ENCODE measurements around the gene HAPSTR1. TPM values are rescaled to one million over a fixed set of nuclear protein-coding genes. Genes with fewer than 3 reads are reported as not detected.

Gene HAPSTR1
- polyA plus RNA-seq, 1 experiment: 11.9 TPM

DNA sequence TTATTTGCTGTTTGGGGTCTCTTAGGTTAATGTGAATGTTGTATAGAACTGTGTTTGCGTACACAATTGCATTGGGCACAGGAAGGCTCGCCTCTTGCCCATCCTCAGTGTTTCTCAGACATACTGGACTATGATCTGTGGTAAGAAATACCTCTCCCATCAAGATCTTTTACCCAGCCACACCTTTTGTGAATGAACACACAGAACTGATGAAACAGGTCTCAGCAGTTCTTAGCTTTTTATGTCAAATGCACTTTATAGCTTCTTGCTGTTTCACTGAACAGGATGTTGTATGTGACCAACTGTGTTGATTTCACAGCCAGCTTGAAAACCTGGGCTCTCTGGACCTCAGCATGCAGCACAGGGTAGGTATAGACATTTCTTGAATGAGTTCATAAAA is 31.5 kb downstream of the HAPSTR1 start:
- Histone ChIP-seq H3K4me3 (ENCODE audit: low read depth, low read length) (no peak overlapping the region), H3K36me3 (ENCODE audit: control insufficient read depth, insufficient read depth, low read length) (peaks cover 11% of the 10 kb centered on the region), H3K27me3 (ENCODE audit: control insufficient read depth, insufficient read depth, low read length) (no peaks in the 10 kb centered on the region)
- ChIA-PET POLR2A (no interaction called here), CTCF (interaction anchor here (0.6 to 1.1 kb wide), 3 partner anchors 11 to 1397 kb away, joined by 3 read pairs; no protein-coding TSS in a partner anchor)
- TF ChIP-seq, protein P1, sequence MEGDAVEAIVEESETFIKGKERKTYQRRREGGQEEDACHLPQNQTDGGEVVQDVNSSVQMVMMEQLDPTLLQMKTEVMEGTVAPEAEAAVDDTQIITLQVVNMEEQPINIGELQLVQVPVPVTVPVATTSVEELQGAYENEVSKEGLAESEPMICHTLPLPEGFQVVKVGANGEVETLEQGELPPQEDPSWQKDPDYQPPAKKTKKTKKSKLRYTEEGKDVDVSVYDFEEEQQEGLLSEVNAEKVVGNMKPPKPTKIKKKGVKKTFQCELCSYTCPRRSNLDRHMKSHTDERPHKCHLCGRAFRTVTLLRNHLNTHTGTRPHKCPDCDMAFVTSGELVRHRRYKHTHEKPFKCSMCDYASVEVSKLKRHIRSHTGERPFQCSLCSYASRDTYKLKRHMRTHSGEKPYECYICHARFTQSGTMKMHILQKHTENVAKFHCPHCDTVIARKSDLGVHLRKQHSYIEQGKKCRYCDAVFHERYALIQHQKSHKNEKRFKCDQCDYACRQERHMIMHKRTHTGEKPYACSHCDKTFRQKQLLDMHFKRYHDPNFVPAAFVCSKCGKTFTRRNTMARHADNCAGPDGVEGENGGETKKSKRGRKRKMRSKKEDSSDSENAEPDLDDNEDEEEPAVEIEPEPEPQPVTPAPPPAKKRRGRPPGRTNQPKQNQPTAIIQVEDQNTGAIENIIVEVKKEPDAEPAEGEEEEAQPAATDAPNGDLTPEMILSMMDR (IDR thresholded peaks at IDR 0.05; ENCODE audit: insufficient read depth, low read depth, low read length): no peak
- DNase-seq (ENCODE audit: low read depth): no peak

DNA sequence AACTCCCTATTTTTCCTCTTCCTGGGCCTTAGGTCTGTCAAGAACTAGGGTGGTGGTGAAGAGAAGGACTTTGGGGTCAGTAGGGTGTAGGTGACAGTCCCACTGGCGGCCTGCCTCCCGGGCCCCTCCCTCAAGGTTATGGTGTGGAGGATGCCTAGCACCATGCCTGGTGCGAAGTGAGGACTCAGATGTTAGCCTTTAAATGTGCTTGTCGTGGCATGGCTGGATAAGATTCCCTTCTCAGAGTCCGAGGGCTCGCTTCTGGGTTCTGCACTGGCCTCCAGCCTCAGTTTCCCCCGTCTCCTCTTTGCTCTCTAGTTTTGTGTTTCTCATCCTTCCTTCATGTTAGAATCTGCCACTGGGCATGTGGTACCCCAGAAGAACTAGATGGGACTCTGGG is 32.0 kb downstream of the HAPSTR1 start:
- Histone ChIP-seq H3K27me3 (ENCODE audit: control insufficient read depth, insufficient read depth, low read length) (no peaks in the 10 kb centered on the region), H3K4me3 (ENCODE audit: low read depth, low read length) (no peak overlapping the region), H3K36me3 (ENCODE audit: control insufficient read depth, insufficient read depth, low read length) (peaks cover 11% of the 10 kb centered on the region)
- TF ChIP-seq, protein P1 (IDR thresholded peaks at IDR 0.05; ENCODE audit: insufficient read depth, low read depth, low read length): no peak
- POLR2A ChIA-PET: no interaction called here
- DNase-seq (ENCODE audit: low read depth): no peak
- CTCF ChIA-PET: no interaction called here

DNA sequence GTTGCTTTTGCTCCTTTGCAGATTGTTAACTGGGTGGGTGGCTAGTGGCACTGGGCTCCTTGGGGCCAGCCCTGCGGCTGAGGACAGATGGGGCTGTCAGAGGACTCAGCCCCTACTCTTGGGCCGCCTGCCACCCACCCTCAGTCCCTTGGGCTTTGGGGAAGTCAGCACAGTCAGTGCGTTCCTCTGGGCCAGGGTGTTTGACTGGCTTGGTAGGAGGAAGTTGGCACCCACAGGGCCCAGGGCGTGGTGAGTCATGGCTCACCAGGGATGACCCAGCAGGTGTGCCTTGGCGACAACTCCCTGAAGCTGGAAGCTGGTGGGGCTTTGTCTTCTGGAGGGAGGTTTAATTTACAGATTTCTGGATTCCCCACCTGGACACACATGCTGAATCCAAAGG is 32.4 kb downstream of the HAPSTR1 start:
- Histone ChIP-seq H3K27me3 (ENCODE audit: control insufficient read depth, insufficient read depth, low read length) (no peaks in the 10 kb centered on the region), H3K36me3 (ENCODE audit: control insufficient read depth, insufficient read depth, low read length) (peaks cover 11% of the 10 kb centered on the region), H3K4me3 (ENCODE audit: low read depth, low read length) (no peak overlapping the region)
- ChIA-PET CTCF (interaction anchor here (4.6 kb wide), 1 partner anchor 16 kb away, joined by 16 read pairs; no protein-coding TSS in a partner anchor), POLR2A (no interaction called here)
- DNase-seq (ENCODE audit: low read depth): no peak
- TF ChIP-seq, protein P1 (IDR thresholded peaks at IDR 0.05; ENCODE audit: insufficient read depth, low read depth, low read length): no peak

- CTCF ChIA-PET: interaction anchor here (0.6 to 4.6 kb wide), 2 partner anchors 15 to 65 kb away, joined by 3 to 16 read pairs; no protein-coding TSS in a partner anchor
- DNase-seq (ENCODE audit: low read depth): no peak
- Histone ChIP-seq H3K4me3 (ENCODE audit: low read depth, low read length) (no peak overlapping the region), H3K36me3 (ENCODE audit: control insufficient read depth, insufficient read depth, low read length) (peaks cover 11% of the 10 kb centered on the region), H3K27me3 (ENCODE audit: control insufficient read depth, insufficient read depth, low read length) (no peaks in the 10 kb centered on the region)
- TF ChIP-seq, protein P1 (IDR thresholded peaks at IDR 0.05; ENCODE audit: insufficient read depth, low read depth, low read length): no peak
- POLR2A ChIA-PET: no interaction called here
Measured at GRCh38 chr16:9124444-9124843, 33.0 kb downstream of the HAPSTR1 start.

DNA sequence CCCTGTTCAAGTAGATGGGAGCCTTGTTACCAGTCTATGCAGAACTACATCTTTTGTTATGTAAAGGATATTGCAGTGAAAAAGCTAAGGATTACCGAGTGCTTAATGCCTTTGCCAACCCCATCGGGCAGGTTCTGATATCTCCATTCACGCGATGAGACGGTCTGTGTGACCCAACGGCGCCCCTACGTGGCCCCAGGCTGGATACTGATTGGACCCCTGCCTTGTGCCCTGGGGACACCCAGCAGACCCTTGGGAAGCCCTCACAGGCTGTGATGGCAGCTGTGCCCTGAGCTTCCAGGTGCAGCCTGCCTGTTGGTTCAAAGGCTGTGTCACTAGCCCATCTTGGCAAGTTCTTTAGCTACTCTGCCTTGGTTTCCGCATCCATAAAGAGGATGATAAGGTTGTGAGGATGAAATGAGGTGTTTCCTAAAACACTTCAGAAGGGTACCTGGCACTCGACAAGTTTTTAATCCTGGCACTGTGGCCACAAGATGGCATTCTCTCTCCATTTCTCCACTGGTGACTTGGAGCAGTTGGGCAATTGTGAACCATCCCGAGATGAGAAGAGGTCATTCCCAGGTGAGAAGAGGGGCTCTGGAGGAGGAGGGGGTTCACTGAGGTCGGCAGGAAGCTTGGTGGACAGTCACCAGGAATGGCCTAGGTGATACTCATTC is 33.6 kb downstream of the HAPSTR1 start:
- ChIA-PET CTCF (interaction anchor here (0.6 to 4.6 kb wide), 2 partner anchors 14 to 65 kb away, joined by 3 to 16 read pairs; no protein-coding TSS in a partner anchor), POLR2A (no interaction called here)
- DNase-seq (ENCODE audit: low read depth): no peak
- peaks cover 11% of the 10 kb centered on the region for H3K36me3 ChIP-seq (ENCODE audit: control insufficient read depth, insufficient read depth, low read length)
- H3K4me3 ChIP-seq (ENCODE audit: low read depth, low read length): no peak overlapping the region
- no peaks in the 10 kb centered on the region for H3K27me3 ChIP-seq (ENCODE audit: control insufficient read depth, insufficient read depth, low read length)
- TF ChIP-seq, protein P1 (IDR thresholded peaks at IDR 0.05; ENCODE audit: insufficient read depth, low read depth, low read length): no peak
